ENCODE measurements around the gene KCNIP4. TPM values are rescaled to one million over a fixed set of nuclear protein-coding genes. Genes with fewer than 3 reads are reported as not detected.

Gene KCNIP4
- total and polyA plus RNA-seq, 2 of the 8 experiments (the other 6 are each of a cell fraction or from before 2014, with no cell fraction given), result 0.06 TPM; not detected in 1

DNA sequence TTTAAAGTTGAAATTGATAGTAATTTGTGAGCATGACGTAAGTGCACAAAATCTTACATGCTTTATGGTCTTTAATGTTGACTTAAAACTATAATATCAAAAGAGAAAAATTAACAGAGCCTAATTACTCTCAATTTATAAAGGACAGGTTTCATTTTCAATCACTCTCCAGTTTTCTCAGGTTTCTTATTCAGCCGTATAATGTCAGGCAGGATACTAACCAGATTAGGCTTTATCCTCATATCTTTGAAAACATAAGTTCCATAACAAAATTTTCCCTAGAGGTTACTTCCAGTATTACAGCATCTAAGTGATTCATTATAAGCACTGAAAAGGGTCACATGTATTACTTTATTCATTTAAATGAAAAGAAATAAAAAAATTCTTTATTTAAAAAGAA lies 756.2 kb downstream of the KCNIP4 start:
- H3K36me3 ChIP-seq (ENCODE audit: control insufficient read depth in 2 of 4, insufficient read depth in 4 of 4, low read length in 3 of 4), result no peaks in the 10 kb centered on the region
- no peak overlapping the region for H3K56ac ChIP-seq (replicated peaks; ENCODE audit: insufficient read length, low read depth, low read length)
- H3K27me3 ChIP-seq (replicated peaks in 1 of 4; ENCODE audit: control insufficient read depth in 3 of 4, extremely low read depth in 1 of 4, insufficient read depth in 3 of 4, low read length in 3 of 4), result no peaks in the 10 kb centered on the region
- WGBS, 2 experiments (ENCODE audit: extremely low coverage in 1 of 2, insufficient coverage in 1 of 2, insufficient read length in 1 of 2, insufficient replicate concordance in 2 of 2, low coverage in 1 of 2, low lambda C conversion rate in 2 of 2, missing lambda C conversion rate in 1 of 2), result 98% methylated on average over 2 of the region's 2 CpGs; no CpG with 5 or more reads in 1 of the 2 experiments
- CTCF ChIA-PET (ENCODE audit: partially characterized antibody), result interaction anchor here (0.8 to 1.0 kb wide), 2 partner anchors 14 to 560 kb away, joined by 3 to 4 read pairs; no protein-coding TSS in a partner anchor
- H3K9ac ChIP-seq (replicated peaks in 1 of 4; ENCODE audit: extremely low read depth in 1 of 4, low read depth in 3 of 4, low read length in 3 of 4), result no peak overlapping the region
- no peak overlapping the region for H2AK5ac ChIP-seq (ENCODE audit: low read depth, low read length)
- no peak overlapping the region for H3K27ac ChIP-seq (ENCODE audit: low read depth, low read length)
- no peaks in the 10 kb centered on the region for H3K9me3 ChIP-seq (ENCODE audit: insufficient read depth in 2 of 2, low read depth in 1 of 2, low read length in 1 of 2)
- no peak overlapping the region for H3K14ac ChIP-seq (ENCODE audit: insufficient read length)
- no peak overlapping the region for H2AFZ ChIP-seq (ENCODE audit: low read length)
- H4K91ac ChIP-seq (replicated peaks; ENCODE audit: insufficient read length, low read length), result no peak overlapping the region
- no peak overlapping the region for H3K4me3 ChIP-seq (ENCODE audit: extremely low read depth in 1 of 4, insufficient read depth in 2 of 4, low read depth in 3 of 4, low read length in 4 of 4)
- no peak overlapping the region for H4K5ac ChIP-seq (ENCODE audit: insufficient read length, low read depth, low read length)
- no peaks in the 10 kb centered on the region for H4K20me1 ChIP-seq (replicated peaks in 1 of 2; ENCODE audit: control insufficient read depth in 1 of 2, insufficient read depth in 2 of 2, low read length in 2 of 2)
- H3K23ac ChIP-seq (ENCODE audit: insufficient read length), result no peak overlapping the region
- H3K4ac ChIP-seq (replicated peaks; ENCODE audit: insufficient read length, low read depth, low read length), result no peak overlapping the region
- DNase-seq (ENCODE audit: low read depth in 1 of 2, low spot score in 2 of 2) (no peak), FAIRE-seq (no peak)
- no peaks in the 10 kb centered on the region for H3K79me1 ChIP-seq (ENCODE audit: low read depth, low read length)
- H2BK5ac ChIP-seq (ENCODE audit: low read depth, low read length), result no peak overlapping the region
- H2BK12ac ChIP-seq (ENCODE audit: low read depth, low read length), result no peak overlapping the region
- H3K23me2 ChIP-seq (ENCODE audit: low read depth, low read length), result no peaks in the 10 kb centered on the region
- H2BK120ac ChIP-seq (replicated peaks; ENCODE audit: low read depth, low read length), result no peak overlapping the region
- no peak overlapping the region for H4K8ac ChIP-seq (ENCODE audit: extremely low read depth, insufficient read depth, low read length)
- POLR2A ChIA-PET (ENCODE audit: partially characterized antibody), result no interaction called here
- H2BK15ac ChIP-seq (ENCODE audit: low read length), result no peak overlapping the region
- no peak overlapping the region for H3K4me2 ChIP-seq (ENCODE audit: insufficient read depth in 1 of 2, low read depth in 2 of 2, low read length in 2 of 2)
- H2BK20ac ChIP-seq (ENCODE audit: low read length), result no peak overlapping the region
- no peaks in the 10 kb centered on the region for H3K4me1 ChIP-seq (replicated peaks in 1 of 4; ENCODE audit: control insufficient read depth in 3 of 4, insufficient read depth in 4 of 4, low read length in 3 of 4)
- no peak overlapping the region for H3K18ac ChIP-seq (ENCODE audit: extremely low read depth, low read length)
- H3K79me2 ChIP-seq (ENCODE audit: control insufficient read depth in 1 of 2, insufficient read depth in 2 of 2, low read length in 2 of 2), result no peaks in the 10 kb centered on the region
- no peak for TF ChIP-seq NANOG (IDR thresholded peaks at IDR 0.05; ENCODE audit: insufficient read depth, low read depth, low read length, poor library complexity, severe bottlenecking)

Measured in H1 (cell line).